OCI-LY1 (cell line): Measurements from ENCODE around the gene CIRBP.

Experiments used
- H2AFZ ChIP-seq: fragments of 200-600 bp; sonication (generic), shearing (Covaris generic); 2 replicates; pipeline ENCODE4 v1.6.0; 2014; ENCODE audit warnings: antibody characterized with exemption, mild to moderate bottlenecking, low read length
- H3F3A ChIP-seq: fragments of 200-600 bp; sonication (generic), shearing (Covaris generic); 2 replicates; pipeline ENCODE4 v1.6.0; 2014; ENCODE audit warnings: mild to moderate bottlenecking, antibody characterized with exemption, low read length, moderate library complexity; ENCODE audit not compliant: insufficient read depth
- H3K27ac ChIP-seq: fragments of 200-600 bp; sonication (generic); 2 replicates; pipeline ENCODE4 v1.5.1; 2014; ENCODE audit warnings: low read length, mixed run types, mild to moderate bottlenecking, low read depth; ENCODE audit not compliant: poor library complexity, severe bottlenecking
- H3K27me3 ChIP-seq: fragments of 200-600 bp; sonication (generic); 2 replicates; pipeline ENCODE4 v1.6.0; 2014; ENCODE audit warnings: antibody characterized with exemption, mild to moderate bottlenecking, low read length, moderate library complexity; ENCODE audit not compliant: insufficient read depth
- H3K36me3 ChIP-seq: fragments of 200-600 bp; sonication (generic); 2 replicates; pipeline ENCODE4 v1.6.1; 2014; ENCODE audit warnings: mild to moderate bottlenecking, antibody characterized with exemption, low read length, moderate library complexity, mixed read lengths; ENCODE audit not compliant: insufficient read depth
- H3K4me1 ChIP-seq: fragments of 200-600 bp; sonication (generic); 2 replicates; pipeline ENCODE4 v1.5.1; 2014; ENCODE audit warnings: mild to moderate bottlenecking, low read length, moderate library complexity; ENCODE audit not compliant: insufficient read depth, severe bottlenecking
- H3K4me2 ChIP-seq: fragments of 200-600 bp; sonication (generic), shearing (Covaris generic); 2 replicates; pipeline ENCODE4 v1.6.1; 2014; ENCODE audit warnings: low read length
- H3K4me3 ChIP-seq: fragments of 200-600 bp; sonication (generic); 2 replicates; pipeline ENCODE4 v1.5.1; 2014; ENCODE audit warnings: low read length, low read depth, mild to moderate bottlenecking, mixed read lengths; ENCODE audit not compliant: poor library complexity, severe bottlenecking
- H3K79me2 ChIP-seq: fragments of 200-600 bp; shearing (Covaris generic); 2 replicates; pipeline ENCODE4 v1.6.1; 2016; ENCODE audit warnings: mixed run types, low read length, mixed read lengths; ENCODE audit not compliant: insufficient read depth
- H3K9ac ChIP-seq: fragments of 200-600 bp; sonication (generic), shearing (Covaris generic); 2 replicates; pipeline ENCODE4 v1.6.1; 2014; ENCODE audit warnings: mild to moderate bottlenecking, low read length, mixed read lengths
- H3K9me2 ChIP-seq: fragments of 200-600 bp; sonication (generic), shearing (Covaris generic); 2 replicates; pipeline ENCODE4 v1.6.1; 2014; ENCODE audit warnings: low read depth, mild to moderate bottlenecking, low read length, mixed read lengths
- H3K9me3 ChIP-seq: fragments of 200-600 bp; shearing (Covaris generic); 2 replicates; pipeline ENCODE4 v1.6.1; 2014; ENCODE audit warnings: low read length, mixed read lengths
- H4K20me1 ChIP-seq: fragments of 200-600 bp; sonication (generic), shearing (Covaris generic); 2 replicates; pipeline ENCODE4 v1.6.0; 2016; ENCODE audit warnings: mild to moderate bottlenecking, low read length; ENCODE audit not compliant: insufficient read depth
- CTCF ChIP-seq: fragments of 200-600 bp; sonication (generic), shearing (Covaris generic); IDR thresholded peaks from 2 replicates; pipeline ENCODE4 v1.5.1; 2017; ENCODE audit warnings: mild to moderate bottlenecking, antibody characterized with exemption, low read length, moderate library complexity, mixed read lengths
- EZH2 ChIP-seq: fragments of 200-600 bp; sonication (generic), shearing (Covaris generic); IDR thresholded peaks from 2 replicates; pipeline ENCODE4 v1.8.0; 2017; ENCODE audit warnings: borderline replicate concordance, mixed run types, mild to moderate bottlenecking, antibody characterized with exemption, low read length, moderate library complexity, mixed read lengths

CIRBP gene

GRCh38 chr19:1312767-1313694, 43.9 kb downstream of the CIRBP start:
- Histone ChIP-seq H3K9ac (no peak overlapping the region), H3K4me3 (no peak overlapping the region), H3K4me2 (no peak overlapping the region), H4K20me1 (no peaks in the 10 kb centered on the region), H3K27me3 (peaks cover 9% of the 10 kb centered on the region; the same call in 1 of the 2 replicates), H3K9me2 (no peaks in the 10 kb centered on the region), H3K27ac (no peak overlapping the region), H3K36me3 (no peaks in the 10 kb centered on the region), H3K79me2 (no peaks in the 10 kb centered on the region), H3K9me3 (no peaks in the 10 kb centered on the region), H2AFZ (no peak overlapping the region), H3F3A (no peaks in the 10 kb centered on the region), H3K4me1 (no peaks in the 10 kb centered on the region)
- no peak for TF ChIP-seq EZH2
- no peak for TF ChIP-seq CTCF

- Histone ChIP-seq H3K4me1 (no peaks in the 10 kb centered on the region), H3F3A (no peaks in the 10 kb centered on the region), H3K4me3 (no peak overlapping the region), H3K36me3 (no peaks in the 10 kb centered on the region), H3K4me2 (no peak overlapping the region), H3K79me2 (no peaks in the 10 kb centered on the region), H4K20me1 (no peaks in the 10 kb centered on the region), H3K9me3 (no peaks in the 10 kb centered on the region), H3K27me3 (peaks cover 11% of the 10 kb centered on the region; the same call in 1 of the 2 replicates), H3K9ac (no peak overlapping the region), H3K9me2 (no peaks in the 10 kb centered on the region), H3K27ac (no peak overlapping the region), H2AFZ (no peak overlapping the region)
- TF ChIP-seq EZH2 (no peak), CTCF (no peak)
Observed at GRCh38 chr19:1313695-1314613, 44.8 kb downstream of the CIRBP start.

- peaks cover 11% of the 10 kb centered on the region; the same call in 1 of the 2 replicates for H3K27me3 ChIP-seq
- H3K36me3 ChIP-seq, result no peaks in the 10 kb centered on the region
- no peaks in the 10 kb centered on the region for H3K9me2 ChIP-seq
- H3K9me3 ChIP-seq, result no peaks in the 10 kb centered on the region
- TF ChIP-seq EZH2, result no peak
- TF ChIP-seq CTCF, result peak; percentile 75
- H3K4me1 ChIP-seq, result no peaks in the 10 kb centered on the region
- H4K20me1 ChIP-seq, result no peaks in the 10 kb centered on the region
- H3K4me2 ChIP-seq, result no peak overlapping the region; the same call in 1 of the 2 replicates
- H3F3A ChIP-seq, result no peaks in the 10 kb centered on the region
- H2AFZ ChIP-seq, result no peak overlapping the region
- no peak overlapping the region for H3K27ac ChIP-seq
- H3K9ac ChIP-seq, result no peak overlapping the region
- H3K4me3 ChIP-seq, result no peak overlapping the region
- H3K79me2 ChIP-seq, result no peaks in the 10 kb centered on the region
Observed at GRCh38 chr19:1315470-1316166, 46.5 kb downstream of the CIRBP start.
